GM21619 (cell line): Measurements from ENCODE around the gene BACH2.

ENCODE experiments used
- ATAC-seq: cut with Tn5 transposase; IDR thresholded peaks from one replicate; pipeline ENCODE4 v1.9.1; 2021; ENCODE audit not compliant: unreplicated experiment

BACH2 gene

DNA sequence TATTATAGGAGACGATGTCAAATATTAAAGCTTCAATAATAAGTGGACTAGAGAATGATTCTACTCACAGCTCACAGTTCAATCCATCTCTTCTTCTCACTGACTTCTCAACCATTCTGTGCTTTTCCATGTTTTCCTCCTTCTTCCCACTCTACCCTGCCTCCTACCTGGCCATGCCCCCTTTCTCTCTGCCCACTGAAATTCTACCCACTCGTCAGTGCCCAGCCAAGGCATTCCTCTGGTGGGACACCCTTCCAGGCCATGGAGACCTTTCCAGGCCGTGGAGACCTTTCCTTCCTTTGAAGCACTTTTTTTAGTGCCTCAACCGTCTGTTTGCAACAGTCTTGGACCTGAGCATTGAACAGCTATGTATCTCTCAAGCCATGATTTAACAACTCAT, 18.5 kb downstream of the BACH2 start:
- ATAC-seq = no peak

DNA sequence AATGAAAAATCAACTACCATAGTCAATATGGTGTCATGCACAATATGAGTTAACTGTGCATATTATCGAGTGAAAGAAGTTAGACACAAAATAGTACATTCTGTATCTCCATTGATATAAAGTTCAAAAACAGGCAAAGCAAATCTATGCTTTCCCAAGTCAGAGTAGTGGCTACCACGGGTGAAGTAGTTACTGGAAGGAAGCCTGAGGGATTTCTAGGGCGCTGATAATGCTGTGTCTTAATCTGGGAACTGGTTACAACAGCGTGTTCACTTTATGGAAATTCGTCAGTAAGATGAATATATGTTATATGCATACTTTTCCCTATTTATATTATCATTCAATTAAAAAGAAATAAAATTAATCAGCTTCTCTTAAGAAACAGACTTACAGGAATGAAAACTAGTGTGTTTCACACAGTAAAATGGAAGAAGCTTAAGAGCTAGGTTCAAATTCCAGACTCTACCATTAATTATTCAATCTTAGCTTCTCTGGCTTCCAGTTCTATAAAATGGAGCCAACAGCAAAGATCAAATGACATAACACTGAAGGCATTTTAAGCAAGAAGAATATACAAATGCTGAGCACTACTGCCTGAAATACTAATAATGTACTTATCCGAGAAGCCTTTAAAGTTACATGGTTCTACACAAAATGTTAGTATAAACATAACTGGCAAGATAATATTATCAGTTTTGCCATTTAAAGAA, 19.2 kb downstream of the BACH2 start:
- ATAC-seq = no peak

DNA sequence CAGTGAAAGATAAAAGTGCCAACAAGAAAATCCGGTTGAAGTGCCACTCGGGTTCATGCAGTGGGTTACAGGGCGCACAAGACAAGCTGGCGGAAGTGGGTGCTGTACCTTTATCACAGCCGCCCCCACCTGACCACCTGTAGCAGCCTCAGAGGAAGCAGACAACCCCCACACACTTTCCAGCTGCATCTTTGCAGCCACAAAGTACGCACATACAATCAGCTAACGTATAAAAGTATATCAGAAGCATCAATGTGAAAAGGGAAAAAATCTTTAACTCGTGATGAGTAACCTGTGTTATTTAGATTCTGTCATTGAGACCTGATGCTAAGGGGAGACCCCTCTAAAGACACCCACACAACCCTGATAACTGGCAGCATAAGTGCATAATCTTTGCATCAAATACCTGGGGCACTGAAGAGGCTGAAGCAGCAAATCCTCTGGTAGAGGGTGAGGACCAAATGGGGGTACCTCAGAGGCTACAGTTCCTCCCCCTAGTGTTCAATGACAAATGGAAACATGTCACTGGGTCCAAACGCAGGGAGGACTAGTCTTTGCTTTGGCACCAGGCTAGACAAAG, 22.1 kb downstream of the BACH2 start:
- ATAC-seq = no peak

DNA sequence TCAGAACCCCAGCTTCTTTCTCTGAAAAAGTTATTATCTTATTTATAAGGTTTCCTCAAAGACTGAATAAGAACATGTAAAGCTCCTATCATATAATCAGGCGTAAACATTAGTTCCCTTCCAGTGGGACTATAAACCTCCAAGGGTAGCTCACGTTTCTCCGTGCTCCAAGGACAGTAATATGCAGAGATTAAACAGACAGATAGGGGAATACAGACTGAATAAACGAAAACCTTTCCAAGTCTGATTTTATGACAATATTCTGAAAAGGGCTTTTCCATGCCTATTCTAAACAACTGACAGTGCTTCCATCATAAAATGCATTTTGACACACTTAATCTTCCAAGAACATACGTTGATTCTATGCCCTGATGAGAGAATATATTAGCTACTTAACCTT, 22.8 kb downstream of the BACH2 start:
- no peak for ATAC-seq

DNA sequence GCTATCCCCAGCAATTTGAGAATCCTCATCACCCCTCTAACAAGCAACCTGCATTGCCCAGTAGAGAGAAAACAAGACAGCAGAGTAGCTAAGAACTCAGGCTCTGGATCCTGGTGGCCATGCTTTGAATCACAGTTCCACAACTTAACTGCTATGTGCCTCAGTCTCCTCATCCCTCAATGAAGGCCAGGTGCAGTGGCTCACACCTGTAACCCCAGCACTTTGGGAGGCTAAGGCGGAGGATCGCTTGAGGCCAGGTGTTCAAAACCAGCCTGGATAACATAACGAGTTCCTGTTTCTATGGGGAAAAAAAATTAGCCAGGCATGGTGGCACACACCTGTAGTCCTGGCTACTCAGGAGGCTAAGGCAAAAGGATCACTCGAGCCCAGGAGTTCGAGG, 23.7 kb downstream of the BACH2 start:
- ATAC-seq = no peak

DNA sequence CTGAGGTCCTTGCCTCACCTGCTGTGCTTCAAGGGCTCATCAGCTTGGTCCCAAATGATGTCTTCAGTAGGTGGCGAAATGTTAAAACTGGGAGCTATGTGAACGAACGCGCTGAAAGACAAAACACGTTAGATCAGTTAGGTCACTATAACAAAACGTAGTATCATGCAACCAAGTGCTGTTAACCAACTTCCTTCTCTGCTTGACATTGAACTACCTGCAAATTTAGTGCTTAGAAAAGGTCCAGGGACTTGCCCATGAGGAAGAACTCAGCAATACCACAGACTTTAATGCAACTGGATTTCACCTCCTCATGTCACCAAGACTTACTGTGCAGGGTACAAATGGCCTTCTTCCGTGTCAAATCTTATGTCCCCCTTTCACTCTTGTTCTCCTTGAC, 24.8 kb downstream of the BACH2 start:
- no peak for ATAC-seq

DNA sequence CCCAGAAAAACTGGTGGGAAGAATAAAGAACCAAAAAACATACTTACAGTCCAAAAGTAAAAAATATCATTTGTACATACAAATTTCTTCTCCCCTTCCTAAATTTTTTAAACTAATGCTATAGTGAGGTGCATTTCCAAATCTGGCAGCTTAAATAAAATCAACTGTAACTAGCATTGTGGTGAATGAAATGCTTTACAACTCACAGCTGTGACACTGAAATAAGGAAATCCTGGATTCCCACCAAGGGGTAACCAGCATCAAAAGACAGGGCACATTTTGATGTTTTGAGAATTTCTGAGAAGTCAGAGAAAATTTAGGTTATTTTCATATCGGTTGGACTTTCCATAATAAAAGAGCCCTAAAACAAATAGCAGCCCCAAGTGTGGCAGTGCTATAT, 27.3 kb downstream of the BACH2 start:
- ATAC-seq = no peak

DNA sequence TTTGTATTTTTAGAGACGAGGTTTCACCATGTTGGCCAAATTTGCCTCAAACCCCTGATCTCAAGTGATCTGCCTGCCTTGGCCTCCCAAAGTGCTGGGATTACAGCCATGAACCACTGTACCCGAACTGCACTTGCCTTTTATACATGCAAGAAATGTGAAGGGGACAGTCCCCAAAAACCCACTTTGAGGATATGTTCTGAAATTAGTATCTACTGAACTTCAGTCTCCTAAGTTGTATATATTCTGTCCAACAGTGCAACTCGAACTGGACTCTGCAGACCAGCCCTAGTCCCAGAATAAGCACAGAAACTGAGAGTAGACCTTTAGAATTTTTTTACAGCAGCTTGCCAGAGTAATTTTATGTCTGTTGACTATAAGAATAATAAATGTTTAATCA, 28.5 kb downstream of the BACH2 start:
- no peak for ATAC-seq

DNA sequence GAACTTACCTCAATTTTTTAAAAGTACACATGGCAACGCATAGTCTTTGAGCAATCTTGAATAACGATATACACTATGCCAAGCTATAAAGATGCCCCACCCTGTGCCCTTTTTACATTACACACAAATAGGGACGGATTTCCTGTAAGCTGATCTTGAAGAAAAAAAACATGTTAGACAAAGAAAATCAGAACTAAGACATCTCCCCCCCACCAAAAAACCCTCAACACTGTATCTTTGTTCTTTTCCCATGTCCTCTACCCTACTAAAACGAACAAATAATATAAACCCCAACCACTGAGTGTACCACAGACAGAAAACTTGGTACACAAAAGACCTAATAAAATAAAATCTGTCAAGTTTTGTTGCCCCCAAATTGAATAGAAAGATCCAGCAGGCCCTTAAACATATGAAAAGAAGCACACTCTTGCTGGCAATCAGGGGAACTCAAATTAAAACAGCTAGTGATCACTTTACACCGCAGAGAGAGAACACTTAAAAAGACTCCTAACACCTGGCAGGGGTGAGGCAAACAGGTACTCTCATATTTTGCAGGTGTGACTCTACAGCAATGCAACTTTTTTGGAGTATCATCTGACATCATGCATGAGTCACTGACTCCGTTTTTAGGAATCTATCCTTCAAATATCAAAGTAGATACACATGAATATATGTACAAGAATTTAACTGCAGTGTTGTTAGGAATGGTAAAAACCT, 29.6 kb downstream of the BACH2 start:
- no peak for ATAC-seq

DNA sequence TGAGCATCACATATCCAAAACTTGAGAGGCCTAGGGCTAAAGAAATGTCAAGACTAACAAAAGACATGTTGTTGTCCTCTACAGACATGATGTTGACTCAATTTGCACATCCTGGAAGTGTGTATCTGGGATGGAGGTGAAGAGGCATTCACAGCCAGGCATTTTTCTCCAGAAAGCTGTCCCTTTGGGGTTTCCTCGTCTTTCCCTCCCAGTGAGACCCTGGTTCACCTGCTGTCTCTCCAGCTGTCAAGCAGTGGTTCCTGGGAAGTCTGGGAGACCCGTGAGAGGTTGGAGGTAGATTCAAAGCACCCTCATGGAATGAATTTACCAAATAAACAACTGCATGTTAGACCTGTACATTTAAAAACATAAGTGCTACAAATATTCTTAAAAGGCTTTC, 32.1 kb downstream of the BACH2 start:
- no peak for ATAC-seq

DNA sequence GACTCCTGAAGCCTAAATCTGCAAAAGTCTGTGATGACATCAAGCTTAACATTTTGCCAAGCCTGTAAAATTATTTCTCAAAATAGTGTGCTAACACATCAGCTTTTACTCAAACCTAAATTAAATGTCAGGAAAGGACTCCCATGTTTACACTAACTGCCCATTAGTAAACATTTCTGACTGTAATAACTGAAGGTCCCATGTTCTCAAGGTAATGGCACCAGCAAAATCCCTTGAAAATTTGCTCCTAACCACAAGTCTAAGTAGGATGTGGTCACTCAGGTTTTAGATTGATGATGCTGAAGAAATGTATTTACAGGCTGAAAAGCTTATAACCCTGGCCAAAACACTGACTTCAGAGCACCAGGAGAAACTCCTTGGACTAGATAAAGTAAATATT, 33.0 kb downstream of the BACH2 start:
- no peak for ATAC-seq

DNA sequence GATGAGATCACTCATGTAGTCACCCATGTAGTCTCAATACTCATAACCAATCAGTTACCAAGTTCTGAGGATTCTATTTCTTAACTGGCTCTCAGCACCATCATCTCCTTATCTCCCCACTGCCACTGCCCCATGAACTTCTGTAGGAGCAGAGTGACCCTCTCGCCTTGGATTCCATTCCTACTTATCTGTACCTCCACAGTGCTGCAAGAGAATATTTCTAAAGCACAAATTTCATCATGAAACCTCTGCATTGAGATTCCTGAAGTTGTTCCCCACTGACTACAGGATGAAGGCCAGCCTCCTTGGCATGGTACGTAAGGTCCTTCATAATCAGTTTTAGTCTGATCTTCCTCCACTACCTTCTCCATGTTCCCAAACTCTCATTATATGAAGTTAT, 34.8 kb downstream of the BACH2 start:
- no peak for ATAC-seq

DNA sequence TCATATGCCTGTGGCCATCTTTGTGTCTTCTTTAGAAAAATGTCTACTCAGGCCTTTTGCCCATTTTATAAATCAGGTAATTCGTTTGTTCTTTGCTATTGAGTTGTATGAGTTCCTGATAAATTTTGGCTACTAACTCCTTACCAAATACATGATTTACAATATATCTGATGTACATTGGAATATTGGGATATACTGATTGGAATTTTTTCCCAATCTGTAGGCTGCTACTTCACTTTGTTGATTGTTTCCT, 39.2 kb downstream of the BACH2 start:
- ATAC-seq = no peak

DNA sequence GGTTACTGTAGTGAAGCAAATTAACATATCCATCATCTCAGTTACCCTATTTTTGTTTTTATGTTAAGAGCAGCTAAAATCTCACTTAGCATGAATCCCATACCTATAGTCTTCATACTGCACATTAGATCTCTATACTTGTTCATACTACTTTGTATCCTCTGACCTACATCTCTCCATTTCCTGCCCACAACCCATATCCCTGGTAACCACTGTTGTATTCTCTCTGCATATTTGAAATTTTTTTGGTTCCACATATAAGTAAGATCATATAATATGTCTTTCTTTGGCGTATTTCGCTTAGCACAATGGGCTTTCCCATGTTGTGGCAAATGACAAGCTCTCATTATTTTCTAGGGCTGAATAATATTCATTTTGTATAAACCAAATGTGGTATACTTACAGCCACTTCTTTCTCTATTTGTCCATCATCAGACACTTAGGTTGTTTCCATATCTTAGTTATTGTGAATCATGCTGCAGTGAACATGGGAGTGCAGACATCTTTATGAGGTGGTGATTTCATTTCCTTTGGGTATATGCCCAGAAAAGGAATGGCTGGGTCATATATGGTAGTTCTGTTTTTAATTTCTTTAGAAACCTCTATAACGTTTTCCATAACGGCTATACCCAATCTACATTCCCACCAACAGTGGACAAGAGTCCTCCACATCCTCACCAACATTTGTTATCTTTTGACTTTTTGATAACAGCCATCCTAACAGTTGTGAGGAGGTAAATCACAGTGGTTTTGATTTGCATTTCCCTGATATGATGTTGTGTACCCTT, 39.8 kb downstream of the BACH2 start:
- ATAC-seq = no peak

DNA sequence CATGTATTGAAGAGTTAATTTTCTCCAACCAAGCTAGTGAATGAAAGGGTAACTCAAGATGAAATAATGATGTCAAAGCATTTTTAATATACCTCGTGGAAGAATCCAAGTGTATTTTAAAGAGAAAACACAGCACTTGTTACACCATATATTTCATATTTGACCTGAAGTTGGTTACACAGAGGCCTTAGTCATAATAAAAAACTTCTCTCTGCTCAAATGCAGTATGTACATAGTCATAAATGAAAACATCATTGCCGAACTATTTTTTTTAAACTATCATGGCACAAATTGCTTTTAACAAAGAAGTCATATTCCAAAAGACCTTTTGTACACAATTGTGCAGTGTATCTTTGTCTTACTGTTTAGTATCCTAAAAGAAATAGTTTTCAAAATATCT, 43.0 kb downstream of the BACH2 start:
- ATAC-seq = no peak

DNA sequence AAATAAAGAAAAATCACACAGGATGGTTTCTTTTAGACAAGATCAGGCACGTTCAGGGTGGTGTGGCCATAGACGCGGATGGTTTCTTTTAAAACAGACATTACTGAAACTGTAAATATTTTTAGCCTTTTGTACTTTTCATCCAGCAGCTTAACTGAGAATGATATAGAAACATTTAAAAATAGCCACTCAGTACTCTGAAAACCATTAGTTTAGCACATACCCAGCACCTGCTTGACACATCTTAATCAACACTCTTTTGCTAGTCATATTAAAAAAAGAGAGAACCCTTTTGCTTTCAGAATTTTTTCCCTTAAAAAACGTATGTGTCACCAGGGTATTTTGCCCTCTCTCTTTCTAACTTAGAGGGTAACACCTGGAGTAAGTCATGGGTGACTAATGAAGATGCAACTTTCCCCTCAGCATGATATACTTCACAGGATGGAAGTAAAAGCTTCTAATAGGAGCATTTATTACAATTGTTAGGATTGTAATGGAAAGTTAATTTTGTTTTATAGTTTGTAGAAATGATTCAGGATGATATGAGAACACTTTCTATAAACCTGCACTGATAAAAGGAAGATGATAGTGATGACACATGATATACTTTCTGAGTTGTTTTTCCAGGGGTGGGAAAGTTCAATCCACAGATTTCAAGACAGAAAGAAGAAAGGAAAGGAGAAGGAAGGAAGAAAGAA, 45.2 kb downstream of the BACH2 start:
- ATAC-seq = peak; percentile 96

DNA sequence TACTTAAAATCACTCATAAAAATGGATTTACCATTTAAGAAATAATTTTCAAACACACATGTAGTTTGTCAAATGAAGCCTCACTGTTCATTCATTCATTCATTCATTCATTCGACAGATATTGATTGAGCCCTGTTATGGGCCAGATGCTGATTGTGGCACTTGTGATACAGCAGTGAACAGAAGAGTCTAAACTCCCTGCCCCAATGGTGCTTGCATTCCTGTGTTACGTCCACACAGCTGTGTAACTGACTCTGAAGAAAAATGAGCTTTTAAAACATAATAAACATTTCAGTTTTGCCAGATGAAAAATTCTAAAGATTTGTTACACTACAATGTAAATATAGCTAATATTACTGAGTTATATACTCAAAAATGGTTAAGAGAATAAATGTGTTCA, 46.2 kb downstream of the BACH2 start:
- ATAC-seq = no peak

DNA sequence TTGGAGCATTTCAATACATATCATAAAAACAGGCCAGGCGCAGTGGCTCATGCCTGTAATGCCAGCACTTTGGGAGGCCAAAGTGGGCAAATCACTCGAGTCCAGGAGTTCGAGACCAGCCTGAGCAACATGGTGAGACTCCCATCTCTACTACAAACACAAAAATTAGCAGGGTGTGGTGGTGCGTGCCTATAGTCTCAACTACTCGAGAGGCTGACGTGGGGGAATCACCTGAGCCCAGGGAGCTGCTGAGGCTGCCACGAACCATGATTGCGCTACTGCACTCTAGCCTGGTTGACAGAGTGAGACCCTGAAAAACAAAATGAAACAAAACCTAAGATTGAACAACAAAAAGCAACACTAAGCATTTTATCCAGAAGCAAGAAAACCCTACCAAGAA, 47.2 kb downstream of the BACH2 start:
- no peak for ATAC-seq

DNA sequence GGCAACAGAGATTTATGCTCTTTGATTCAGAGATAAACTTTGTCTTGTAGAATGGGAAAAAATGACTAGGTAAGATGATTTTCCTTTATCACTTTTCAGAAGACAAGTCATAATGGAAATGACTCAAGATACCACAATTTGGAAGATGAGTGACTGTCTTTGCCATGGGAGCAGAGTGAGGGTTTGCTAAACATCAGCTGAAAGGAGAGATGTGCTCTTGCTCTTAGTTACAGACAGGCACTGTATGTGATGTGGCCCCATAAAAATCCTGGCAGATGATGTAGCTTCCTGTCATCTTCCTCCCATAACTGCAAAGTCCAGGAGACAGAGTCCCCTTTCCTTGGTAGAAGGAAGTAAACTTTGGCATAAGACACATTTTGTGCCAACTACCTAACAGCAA, 47.6 kb downstream of the BACH2 start:
- ATAC-seq = no peak

DNA sequence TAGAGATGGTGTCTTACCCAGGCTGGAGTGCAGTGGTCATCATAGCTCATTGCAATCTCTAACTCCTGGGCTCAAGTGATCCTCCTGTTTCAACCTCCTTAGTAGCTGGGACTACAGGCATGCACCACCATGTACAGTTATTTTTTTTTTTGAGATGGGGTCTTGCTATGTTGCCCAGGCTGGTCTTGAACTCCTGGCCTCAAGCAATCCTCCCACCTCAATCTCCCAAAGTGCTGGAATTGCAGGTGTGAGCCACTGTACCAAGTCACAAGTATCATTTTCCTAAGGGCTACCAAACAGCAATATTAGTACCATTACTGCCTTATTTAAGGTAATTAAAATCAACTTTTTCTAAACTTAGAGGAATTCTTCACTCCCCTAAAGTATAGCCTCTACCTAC, 49.4 kb downstream of the BACH2 start:
- no peak for ATAC-seq

DNA sequence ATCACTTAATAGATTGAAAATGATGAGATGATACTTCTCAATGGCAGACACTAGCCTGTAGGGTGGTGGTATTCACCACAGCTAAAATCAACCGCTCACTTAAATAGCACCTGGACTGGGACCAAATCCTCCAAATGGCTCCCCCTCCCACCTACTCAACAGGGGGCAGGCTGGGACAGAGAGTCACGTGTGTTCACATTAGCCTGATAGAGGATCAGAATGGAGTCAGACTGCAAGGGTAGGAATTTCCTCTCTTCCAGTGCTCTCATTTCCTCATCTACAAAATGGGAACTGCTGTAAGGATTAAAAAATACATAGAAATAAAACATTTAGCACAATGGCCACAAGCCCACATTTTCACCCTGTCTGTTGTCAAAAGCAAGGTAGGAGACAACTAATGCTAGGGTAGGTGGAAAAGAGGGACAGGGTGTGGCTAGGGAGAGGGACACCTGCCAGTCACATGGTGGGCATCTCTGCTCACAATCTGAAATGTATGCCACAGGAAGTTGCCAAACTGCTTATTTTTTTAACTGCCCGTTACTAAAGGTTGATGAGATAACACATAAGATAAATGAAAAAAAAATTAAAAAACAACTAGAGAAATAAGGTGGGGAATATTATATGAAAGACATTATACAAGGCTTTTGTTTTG, 55.3 kb downstream of the BACH2 start:
- ATAC-seq = no peak
